Activated CD4-positive, CD25-positive, alpha-beta regulatory T cell treated with anti-CD3 and anti-CD28 coated beads, Interleukin-2, amount 50 U/mL, for 16 hours (primary cell): Measurements from ENCODE around the gene CCDC39.

ENCODE experiments used
- DNase-seq: peaks from one replicate; pipeline ENCODE4 v3.0.0-alpha.2; 2020; ENCODE audit warnings: low read depth, low spot score

Gene CCDC39

DNA sequence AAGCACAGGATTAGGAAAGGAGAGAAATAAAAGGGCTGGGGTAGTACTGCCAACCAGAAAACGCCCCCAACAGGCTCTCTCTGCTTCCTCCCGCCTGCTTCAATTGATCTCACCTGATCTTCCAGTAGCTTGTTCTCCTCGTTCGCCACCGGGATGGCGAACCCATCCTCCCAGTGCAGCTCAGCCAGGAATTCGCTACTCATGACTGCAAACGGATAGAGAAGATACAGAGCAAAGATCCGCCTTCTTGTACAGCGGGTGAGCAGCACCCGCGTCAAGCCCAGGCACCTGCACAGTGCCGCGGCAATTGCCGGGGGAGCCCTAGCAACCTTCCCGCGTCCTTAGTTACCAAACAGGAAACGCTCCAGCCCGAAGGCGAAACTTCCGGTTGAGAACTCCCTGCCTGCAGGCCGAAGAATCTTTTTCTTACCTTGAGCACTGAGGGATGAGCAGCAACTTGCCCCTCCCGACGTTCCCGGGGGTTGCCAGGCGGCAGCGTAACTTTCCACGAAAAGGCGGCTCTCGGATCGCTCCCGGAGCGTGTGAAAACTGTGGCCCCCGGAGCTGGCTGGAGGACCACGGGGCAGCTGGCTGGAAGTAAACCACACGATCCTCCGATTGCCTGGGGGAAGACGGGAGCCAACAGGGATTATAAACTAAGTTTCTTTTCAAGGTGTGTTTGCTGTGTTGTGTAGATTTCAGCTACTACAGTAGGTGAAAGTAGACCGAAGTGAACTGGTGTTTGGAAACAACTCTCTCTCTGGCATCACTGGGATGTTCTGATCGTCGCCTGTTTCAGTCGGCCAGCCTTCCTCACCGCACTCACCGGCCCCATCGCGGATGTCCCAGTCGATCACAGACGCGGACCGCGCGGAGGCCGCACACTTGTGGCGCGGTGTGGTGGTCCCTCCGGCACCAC lies at the start of gene CCDC39:
TSS of gene CCDC39 (minus strand) at position 312 of the 919 bp plus-strand sequence. CDS start at position 203, 109 bp downstream.
- peak; percentile 6 for DNase-seq

DNA sequence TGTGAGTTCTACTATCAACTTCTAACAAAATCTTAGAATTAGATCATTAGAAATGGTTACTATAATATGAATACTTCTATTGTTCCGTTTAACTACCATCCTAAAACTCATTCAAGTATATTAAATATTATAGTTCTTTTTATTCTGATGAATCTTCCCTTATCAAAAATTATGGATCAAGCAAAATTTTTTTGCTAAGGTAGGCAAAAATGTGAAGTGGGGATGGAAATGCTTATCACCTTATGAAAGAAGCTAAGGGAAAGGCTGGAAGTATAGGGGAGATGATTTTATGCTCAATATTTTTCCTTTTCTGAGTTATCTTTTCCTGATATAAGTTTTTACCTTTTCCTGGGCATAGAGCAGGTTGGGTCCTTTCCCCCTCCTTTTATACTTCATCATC lies 40.7 kb upstream of the CCDC39 start:
- no peak for DNase-seq

DNA sequence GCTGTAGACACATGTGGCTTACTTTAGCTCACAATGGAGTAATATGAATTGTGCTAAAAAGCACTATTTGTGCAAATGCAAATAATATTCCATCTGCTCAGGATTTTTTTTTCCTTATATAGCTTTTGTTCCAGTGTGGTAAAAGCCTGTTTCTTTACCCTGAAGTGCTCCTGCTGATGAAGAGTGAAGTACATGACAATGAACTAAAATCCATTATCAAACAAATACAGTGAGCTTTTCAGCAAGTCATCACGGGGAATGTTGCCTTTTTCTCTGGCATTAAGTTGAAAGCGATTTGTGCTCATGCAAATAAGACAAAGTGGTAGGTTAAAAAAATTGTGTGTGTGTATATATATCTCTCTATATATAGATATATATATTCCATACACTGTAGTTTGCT lies 28.6 kb upstream of the CCDC39 start:
- DNase-seq: no peak

DNA sequence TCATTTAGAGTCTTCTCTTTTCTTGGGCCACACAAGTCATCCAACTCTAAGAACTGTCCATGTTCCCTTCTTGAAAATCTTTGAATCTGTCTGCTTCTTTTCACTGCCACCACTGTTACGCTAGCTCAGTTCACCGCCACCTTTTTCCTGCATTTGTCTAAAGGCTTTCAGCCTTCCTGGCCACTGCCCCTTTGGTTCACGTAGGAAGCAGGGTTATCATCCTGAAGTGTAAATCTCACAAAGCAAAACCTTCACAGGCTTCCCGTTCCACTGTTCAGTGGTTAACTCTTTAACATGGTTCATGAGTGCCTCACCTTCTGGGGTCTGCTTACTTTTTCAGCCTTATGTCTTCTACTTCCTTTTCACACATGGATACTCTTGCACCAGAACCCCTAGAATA lies 26.3 kb upstream of the CCDC39 start:
- no peak for DNase-seq

DNA sequence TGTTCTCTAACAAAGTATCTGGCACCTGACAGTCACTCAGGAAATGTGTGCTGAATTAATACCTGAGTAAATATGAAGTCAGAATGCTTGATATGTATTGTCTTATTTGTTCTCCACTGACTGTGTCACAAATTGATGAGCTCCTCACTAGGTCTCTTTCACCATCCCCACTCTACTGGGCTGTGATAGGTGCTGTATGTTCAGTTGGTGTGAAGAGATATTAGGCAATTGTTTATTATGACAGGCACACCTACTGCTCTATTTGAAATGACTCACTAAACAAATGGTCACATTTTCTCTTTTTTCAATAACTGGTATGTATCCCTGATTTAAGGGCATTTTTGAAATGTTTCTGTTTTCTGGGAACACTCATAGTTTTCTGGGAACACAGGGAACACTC lies 25.2 kb upstream of the CCDC39 start:
- no peak for DNase-seq

DNA sequence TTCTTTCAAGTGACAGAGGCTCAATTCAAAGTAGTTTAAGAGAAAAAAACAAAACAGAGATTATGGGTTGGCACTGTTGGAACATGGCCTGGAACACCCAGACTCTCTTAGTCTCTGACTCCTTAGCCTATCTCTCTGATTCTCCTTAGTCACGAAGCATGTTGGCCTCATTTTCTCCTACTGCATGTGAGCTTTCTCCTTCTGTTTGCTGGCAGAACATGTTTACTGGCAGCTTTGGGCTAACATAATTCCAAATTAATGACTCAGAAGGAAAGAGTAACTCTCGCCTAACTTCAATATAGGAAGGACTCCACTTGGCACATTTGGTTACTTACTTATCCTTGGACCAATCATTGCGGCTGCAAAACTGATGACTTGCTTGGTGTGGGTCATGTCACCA lies 21.7 kb upstream of the CCDC39 start:
- no peak for DNase-seq

DNA sequence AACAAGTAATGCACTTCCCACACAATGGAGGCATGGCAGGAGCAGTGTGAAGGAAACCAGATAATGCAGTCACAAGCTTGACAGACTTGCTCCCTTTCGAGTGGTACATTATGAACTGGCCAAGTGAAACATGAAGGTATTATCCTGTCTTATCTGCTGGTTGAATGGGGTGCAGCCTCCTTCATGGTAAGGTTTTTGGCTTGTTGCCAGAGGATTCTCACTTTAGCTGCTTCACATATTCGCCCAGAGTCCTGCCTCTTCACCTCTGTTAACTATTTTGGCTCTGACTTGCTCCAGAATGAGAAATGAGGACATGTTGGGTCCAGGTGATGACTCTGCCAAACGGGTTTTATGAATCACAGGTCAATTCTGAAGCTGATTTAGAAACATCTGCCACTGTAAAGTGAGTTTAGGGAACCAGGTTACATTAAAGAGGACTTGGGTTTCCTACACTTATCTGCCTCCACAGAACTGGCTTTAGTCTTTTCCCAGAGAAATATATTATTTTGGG lies 19.5 kb upstream of the CCDC39 start:
- DNase-seq: no peak

DNA sequence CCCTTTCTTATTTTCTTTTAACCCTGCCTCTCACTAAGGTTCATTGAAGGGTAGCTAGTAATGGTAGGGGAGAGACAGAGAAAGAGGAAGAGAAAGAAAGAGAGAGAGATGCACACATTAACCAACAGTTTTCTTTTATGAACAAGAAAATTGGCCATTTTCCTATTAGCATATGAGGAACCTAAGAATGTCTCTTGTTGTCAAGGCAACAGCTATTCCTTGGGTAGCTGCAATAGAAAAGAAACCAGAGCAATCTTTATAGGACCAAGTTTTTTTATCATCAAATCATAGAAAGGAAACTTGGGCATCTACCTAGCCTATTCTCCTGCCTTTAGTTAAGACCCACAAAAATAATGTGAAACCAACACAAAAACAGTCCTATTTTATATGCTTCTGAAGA lies 15.0 kb upstream of the CCDC39 start:
- no peak for DNase-seq

DNA sequence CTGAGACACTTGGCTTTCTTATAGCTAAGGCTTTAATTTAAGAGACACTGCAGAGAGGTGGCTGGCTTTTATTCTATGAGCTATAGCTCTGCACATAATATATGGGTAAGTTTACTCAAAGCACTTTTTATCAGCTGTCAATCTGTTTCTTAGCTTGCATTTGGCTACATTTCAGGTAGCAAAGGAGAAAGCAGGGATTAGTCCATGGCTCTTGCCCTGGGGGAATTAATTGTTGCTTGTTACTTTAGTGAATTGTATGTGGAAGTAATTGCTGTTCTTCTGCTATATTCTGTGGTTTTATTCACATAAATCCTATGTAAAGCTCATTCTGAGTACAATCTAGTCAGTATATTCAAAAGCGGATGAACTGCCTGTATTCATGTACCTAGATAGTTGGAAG lies 14.4 kb upstream of the CCDC39 start:
- DNase-seq: no peak

DNA sequence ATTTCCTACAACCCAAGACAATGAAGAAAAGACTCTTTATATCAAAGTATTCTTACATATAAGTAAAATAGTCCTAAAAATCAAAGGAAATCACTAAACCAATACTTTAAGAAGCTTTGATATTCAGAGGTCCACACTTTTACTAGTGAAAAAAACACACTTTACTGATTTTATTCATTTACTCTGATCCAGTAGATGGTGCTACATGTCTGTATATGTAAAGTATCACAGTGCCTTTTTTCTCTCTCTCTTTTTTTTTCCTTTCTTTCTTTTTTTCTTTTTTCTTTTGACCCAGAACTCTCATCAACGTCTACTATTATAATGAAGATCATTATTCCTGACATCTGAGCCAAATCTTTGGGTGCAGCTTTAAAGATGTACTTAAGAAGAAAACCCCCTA lies 10.8 kb upstream of the CCDC39 start:
- DNase-seq: no peak

DNA sequence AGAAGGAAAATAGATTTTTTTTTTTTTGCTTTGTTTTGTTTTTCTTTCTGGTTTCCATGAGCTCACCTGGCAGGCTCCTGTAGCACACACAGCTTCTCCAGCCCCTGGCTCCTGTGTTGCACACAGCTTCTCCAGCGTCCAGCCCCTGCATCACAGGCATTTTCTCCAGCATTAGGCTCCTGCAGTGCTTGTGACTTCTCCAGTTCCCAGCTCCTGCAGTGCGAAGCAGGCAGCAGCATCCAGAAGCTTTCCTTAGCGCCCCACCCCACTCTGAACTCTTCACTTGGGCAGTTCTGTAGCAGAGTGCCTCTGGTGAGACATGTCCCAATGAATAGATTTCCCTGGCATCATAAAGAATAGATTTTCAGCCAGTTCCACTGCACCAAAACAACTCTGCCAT lies 5.5 kb upstream of the CCDC39 start:
- no peak for DNase-seq

DNA sequence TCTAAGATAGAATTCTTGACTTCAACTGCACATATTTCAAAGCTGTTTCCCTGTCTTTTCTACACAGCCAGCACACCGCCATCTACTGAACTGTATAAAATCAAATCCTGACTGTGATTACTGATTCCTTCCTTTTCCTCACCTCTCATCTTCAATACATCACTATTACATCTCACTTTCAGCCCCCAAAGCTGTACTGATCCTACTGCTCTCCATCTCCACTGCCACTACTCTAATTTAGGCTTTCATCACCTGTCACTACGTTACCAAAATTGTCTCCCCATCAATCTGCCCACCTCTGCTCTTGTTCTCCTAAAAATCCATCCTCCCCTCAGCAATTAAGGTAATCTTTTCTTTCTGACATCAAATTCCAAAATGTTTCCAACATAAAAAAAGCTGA lies 4.5 kb upstream of the CCDC39 start:
- DNase-seq: no peak

DNA sequence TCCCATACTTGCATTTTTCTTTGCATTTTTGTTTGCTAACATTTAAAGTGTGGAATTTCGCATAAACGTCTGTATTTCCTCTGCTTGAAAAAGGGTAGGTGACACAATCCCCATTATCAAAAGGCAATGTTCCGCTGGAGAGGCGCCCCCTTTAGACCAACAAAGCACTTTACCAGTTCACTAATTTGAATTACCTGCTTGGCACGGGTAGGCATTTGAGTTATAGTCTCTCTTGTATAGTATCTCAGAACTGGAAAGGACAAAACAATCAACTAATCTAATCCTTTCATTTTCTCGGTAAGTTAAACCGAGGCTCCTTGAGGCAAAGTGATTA lies 775 bp upstream of the CCDC39 start:
- DNase-seq: no peak

DNA sequence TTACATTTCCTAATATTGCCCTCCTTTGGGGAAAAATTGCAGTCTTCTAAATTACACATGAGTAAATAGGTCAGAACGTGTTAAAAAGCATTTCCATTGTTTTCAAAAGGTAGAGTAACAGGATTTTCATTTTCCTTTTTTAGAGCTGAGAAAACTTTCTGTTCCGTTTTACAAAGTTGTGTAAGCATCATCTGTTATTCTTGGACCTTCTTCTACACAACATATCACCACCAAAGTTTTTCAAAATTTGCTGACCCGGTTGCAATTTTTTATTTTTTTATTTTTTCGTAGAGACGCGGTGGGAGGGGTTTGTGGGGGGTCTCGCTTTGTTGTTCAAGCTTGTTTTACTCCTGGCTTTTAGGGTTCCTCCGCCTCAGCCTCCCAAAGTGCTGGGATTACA lies 1.1 kb downstream of the CCDC39 start:
- no peak for DNase-seq

DNA sequence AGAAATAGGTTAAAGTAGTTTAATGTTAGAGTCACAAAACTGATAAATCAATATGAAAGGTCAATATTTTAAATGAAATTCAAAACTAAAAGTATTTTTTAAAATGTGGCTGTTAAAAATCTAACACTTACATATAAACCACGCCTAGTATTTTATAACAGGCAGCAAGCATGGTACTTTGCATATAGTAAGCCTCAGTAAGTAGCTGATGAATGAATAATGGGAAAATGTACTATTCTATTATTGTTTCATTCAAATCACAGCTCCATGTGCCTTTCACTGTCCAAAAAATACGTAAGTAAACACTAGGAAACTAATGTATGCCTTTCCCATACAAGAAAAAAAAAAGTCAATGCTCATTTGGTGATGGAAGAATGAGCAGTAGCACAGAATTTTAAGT lies 17.8 kb downstream of the CCDC39 start:
- no peak for DNase-seq

DNA sequence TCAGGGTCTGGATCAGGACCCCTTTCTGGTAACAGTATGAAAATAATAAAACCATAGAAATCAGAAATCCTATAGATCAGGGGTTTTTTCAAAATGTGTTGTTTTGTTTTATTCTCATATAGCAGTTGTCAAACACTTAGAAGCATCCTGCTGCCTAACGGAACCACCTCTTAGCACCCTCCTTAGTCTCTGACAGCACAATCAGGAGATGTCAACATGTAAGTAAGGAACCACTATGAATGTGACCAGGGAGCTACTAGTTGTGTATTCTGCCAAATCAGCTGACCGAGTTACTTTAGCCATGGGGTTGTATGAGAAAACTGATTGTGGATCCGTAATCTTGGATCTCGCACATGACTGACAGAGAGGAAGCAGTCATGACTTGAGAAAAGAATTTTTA lies 22.2 kb downstream of the CCDC39 start:
- DNase-seq: no peak

DNA sequence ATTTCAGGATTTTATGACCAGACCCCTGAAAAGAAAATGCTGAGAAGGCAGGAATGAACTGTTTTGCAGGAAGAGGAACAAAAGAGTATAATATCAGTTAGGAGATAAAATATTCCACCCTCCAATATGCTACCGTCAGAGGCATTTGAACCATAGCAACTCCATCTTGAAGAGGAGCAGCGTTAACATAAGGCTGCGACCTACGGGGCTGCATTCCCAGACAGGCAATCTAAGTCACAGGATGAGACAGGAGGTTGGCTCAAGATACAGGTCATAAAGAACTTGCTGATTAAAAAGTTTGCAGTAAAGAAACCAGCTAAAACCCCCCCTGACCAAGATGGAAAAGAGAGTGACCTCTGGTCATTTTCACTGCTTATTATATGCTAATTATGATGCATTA lies 22.9 kb downstream of the CCDC39 start:
- DNase-seq: no peak

DNA sequence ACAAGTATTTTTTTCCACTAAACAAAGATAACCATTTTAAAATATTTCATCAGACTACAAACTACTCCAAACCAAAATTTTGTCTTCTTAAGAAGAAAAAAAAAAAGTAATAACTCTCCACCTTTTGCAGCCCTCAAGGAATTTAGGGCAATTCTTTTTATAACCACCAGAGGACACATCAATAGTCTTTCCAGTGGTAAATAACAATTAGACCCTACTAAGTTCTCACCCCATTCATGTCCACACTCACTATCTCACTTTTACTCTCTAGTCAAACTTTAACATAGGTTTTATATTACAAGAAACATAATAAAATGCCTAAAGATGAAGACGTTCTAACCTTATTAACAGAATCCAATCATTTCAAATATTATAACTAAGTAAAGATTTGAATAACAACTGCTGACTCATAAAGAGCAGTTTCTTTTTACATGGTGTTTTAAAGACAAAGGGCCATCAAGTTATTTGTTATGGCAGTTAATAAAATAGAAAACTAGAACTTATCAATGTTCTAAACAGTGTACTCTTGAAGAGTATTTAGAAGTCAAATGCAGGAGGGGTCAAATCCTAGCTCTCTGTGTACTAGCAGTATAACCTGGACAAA lies 33.0 kb downstream of the CCDC39 start:
- DNase-seq: no peak

DNA sequence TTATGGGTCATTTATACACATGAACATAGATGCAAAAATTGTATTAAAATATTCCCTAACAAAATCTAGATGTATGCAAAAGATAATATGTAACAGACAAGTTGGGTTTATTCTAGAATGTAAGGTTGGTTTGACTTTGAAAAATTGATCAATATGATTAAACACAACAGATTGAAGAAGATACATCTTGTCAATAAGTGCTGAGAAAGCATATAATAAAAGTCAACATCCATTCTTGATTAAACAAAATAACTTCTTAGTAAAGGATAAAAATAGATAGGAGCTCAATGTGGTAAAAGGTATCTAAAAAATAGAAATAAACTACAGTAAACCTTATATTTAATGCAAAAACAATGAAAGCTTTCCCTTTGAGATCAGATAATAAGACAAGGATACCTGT lies 38.3 kb downstream of the CCDC39 start:
- DNase-seq: no peak

DNA sequence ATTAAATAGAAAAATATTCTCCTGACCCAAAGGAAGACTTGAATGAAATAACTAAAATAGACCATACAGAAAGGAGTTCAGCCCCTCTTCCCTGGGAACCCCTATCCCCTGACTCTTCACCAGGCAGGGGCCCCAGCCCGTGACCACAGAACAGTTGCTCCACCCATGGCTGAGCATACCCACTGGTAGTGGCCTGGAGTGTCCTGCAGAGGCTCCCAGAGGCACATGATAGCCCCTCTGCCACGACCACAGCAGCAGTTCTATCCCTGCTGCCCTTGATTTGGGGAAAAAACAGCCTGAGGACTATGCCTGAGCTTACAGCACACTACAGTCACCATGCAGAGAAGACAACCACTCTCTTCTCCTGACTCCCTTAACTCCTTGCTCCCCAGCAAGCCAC lies 45.6 kb downstream of the CCDC39 start:
- no peak for DNase-seq

DNA sequence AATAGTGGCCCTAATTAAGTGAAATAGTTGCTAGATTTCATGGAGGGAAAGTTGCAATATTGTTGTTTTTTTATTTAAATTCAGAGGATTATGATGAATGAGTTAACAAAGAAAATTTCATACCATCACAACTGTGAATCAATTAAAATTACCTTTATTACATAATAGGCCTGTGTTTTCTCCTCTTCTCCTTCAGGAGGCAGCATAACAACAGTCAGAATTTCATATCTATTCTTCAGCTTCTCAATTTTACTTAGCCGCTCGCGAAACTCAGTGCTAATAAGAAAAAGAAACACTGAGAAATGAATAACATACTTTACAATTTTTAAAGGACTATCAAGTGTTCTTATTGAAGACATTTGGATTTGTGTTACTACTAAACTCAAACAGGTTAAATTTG lies 48.0 kb downstream of the CCDC39 start:
- DNase-seq: no peak

DNA sequence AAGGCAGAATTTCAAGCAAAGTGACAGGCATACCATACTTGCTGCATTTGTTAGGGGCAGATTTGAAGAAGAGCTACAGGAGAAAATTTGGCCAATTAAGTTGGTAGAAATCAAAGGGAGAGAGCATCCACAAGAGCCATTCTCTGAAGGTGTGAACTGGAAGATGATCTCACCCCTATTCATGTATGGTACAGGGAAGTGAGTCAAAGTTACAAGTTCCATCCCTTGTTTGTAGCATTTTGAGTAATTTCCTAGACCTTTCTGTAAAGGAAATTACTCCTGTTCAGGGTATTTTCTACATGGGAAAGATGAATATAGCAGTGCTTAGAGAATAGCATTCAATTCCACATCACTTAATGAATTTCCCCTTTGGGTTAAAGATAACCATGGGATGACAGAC lies 48.9 kb downstream of the CCDC39 start:
- no peak for DNase-seq

DNA sequence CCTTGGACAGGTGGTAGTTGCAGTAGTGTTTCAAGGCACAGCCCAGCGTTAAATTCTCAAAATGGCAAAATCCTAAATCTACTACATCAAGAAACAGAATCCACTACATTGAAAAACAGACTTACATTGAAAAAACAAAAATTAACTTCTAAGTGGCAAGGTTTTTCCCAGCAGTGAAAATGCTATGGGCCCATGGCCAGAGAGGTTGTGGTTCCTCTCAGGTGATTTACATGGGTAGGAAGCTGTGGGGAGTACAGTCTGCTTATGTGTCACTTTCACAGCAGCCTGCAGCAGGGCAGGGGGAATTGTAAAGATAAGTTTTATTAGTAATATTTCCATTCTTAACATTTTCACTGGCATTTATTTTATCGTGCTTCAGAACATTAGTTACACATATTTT lies 52.4 kb downstream of the CCDC39 start:
- no peak for DNase-seq
